ENCODE data around the gene PNLIPRP3.

The PNLIPRP3 gene

DNA sequence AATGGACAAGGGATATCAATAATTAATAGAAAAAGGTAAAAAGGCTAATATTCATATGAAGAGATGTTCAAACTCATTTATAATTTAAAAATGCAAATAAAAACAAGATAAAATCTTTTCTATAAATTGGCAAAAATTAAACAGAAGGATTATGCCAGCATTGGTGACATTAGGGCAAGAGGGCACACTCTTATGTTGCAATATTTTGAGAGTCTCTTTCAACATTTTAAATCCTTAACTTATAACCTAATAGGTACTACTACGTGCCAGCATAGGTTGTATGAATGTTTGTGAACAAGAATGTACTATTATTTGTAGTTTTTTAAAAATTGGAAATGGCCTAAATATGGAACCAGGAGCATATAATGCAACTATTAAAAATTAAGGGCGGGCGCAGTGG is 24.8 kb upstream of the PNLIPRP3 start:
- TF ChIP-seq, protein P1, sequence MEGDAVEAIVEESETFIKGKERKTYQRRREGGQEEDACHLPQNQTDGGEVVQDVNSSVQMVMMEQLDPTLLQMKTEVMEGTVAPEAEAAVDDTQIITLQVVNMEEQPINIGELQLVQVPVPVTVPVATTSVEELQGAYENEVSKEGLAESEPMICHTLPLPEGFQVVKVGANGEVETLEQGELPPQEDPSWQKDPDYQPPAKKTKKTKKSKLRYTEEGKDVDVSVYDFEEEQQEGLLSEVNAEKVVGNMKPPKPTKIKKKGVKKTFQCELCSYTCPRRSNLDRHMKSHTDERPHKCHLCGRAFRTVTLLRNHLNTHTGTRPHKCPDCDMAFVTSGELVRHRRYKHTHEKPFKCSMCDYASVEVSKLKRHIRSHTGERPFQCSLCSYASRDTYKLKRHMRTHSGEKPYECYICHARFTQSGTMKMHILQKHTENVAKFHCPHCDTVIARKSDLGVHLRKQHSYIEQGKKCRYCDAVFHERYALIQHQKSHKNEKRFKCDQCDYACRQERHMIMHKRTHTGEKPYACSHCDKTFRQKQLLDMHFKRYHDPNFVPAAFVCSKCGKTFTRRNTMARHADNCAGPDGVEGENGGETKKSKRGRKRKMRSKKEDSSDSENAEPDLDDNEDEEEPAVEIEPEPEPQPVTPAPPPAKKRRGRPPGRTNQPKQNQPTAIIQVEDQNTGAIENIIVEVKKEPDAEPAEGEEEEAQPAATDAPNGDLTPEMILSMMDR (conservative IDR thresholded peaks at IDR 0.05), result no peak

DNA sequence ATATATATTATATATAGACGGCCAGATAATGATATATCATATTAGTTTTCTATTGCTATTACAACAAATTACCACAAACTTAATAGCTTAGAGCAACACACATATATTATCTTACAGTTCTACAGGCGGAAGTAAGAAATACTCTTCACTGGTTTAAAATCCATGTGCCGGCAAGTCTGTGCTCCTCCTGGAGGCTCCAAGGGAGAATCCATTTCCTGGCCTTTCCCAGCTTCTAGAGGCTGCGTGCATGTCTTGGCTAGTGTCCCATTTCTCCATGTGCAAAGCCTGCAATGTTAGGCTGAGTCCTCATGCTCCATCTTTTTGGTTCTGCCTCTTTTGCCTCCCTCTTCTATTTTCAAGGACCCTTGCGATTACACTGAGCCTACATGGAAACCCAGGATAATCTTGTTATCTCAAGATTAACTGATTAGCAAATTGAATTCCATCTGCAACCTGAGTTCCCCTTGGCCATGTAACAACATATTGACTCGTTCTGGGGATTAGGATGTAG is 23.9 kb upstream of the PNLIPRP3 start:
- no peak overlapping the region for H3K27ac ChIP-seq
- TF ChIP-seq, protein P1 (conservative IDR thresholded peaks at IDR 0.05), result no peak

More for the DNA sequence above, 24.8 kb upstream of the PNLIPRP3 start:
- H3K27ac ChIP-seq, result no peak overlapping the region

DNA sequence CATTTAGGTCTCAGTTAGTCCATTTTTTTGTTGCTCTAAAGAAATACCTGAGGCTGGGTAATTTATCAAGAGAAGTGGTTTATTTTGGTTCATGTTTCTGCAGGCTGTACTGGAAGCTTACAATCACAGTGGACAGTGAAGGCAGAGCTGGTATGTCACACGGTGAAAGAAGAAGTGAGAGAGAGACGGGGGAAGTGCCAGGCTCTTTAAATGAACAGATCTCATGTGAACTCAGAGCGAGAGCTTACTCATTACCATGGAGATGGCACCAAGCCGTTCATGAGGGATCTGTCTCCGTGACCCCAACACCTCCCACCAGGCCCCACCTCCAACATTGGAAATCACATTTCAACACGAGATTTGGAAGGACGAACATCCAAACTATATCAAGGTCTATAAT is 18.9 kb upstream of the PNLIPRP3 start:
- TF ChIP-seq, protein P1 (conservative IDR thresholded peaks at IDR 0.05), result no peak
- H3K27ac ChIP-seq, result no peak overlapping the region

DNA sequence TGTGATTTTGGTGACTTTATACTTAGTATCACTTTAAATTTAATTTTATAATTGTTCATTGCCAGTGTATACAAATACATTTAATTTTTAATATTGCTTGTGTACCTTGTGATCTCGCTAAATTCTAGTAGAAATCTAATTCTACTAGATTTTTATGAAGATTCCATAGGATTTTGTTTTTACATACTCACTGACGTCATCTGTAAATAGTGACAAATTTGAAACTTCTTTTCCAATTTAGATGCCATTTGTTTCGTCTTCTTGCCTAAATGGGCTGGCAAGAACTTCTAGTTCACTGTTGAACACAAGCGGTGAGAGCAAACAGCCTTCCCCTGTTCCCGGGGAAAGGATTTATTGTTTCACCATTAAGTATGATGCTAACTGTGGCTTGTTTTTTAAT is 17.3 kb upstream of the PNLIPRP3 start:
- TF ChIP-seq, protein P1 (conservative IDR thresholded peaks at IDR 0.05), result no peak
- no peak overlapping the region for H3K27ac ChIP-seq

DNA sequence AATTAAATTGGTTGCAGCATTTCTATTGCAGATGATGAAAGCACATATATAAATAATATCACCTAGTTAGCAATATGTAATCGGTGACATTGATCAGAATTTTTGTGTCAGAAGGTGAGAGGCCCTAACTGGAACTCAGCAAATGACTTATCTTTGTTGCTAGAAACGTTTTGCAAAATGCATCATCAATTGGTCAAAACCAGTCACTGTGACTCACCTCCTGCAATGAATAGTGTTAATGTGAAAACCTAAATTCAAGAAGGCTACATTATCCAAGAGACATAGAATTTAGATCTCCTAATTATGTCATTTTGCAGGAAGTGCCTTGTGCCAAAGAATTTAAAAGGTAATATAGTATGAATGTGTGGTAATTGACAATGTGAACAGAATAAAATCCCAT is 9.8 kb upstream of the PNLIPRP3 start:
- no peak overlapping the region for H3K27ac ChIP-seq
- TF ChIP-seq, protein P1 (conservative IDR thresholded peaks at IDR 0.05), result no peak

DNA sequence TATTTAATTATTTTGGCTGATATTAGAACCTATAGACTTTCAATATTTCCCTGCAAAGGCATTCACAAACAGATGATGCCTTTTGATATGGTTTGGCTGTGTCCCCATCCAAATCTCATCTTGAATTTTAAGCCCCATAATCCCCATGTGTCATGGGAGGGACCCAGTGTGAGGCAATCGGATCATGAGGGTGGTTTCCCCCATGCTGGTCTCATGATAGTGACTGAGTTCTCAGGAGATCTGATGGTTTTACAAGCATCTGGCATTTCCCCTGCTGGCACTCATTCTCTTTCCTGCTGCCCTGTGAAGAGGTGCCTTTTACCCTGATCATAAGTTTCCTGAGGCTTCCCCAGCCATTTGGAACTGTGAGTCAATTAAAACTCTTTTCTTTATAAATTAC is 9.3 kb upstream of the PNLIPRP3 start:
- no peak overlapping the region for H3K27ac ChIP-seq
- TF ChIP-seq, protein P1 (conservative IDR thresholded peaks at IDR 0.05), result no peak

DNA sequence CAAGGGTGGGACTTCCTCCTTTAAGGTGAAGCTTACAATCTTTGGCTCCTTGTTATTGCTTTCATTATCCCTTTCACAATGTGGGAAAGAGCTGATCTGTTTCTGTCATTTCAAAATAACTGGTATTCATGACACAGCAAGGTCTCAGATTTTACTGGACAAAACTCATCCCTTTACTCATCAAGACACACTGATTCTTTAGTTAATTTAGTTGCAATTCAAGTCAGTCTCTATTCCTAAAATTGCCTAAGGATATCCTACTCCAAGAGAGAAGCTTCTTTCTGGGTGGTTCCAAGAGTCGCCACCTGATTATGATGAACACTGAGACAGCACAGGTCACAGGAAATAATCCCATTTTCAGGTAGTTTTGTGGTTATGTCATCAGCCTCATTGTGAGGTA is 5.8 kb upstream of the PNLIPRP3 start:
- no peak overlapping the region for H3K27ac ChIP-seq
- TF ChIP-seq, protein P1 (conservative IDR thresholded peaks at IDR 0.05), result no peak
